NCI-H2081 (cell line): ENCODE data around the gene NADK2.

Experiments used
- DNase-seq, 2 experiments: peaks; one replicate each; lab custom pipeline; 2025; lab: John Stamatoyannopoulos, UW

The NADK2 gene

DNA sequence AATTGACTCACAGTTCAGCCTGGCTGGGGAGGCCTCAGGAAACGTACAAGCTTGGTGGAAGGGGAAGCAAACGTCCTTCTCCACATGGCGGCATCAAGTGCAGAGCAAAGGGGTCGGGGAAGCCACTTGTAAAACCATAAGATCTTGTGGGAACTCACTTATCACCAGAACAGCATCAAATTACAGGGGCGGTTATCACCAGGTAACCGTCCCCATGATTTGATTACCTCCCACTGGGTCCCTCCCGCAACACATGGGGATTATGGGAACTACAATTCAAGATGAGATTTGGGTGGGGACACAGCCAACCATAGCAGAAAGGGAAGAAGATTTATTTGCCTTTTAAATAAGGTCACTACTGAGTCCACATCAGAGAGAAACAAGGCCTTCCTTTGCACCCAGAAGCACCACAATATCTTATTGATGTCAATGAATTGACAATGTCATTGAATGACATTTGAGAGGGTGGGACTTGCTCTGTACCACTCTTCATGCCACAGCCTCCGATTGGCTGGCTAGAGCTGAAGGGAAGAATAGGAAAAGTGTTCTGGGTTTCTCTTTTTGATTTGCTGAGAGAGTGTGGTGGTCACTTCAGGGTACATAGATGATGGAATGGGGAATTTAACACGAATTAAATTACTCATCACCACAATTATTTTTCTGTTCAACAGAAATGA lies 78.8 kb downstream of the NADK2 start:
- DNase-seq, result no peak

DNA sequence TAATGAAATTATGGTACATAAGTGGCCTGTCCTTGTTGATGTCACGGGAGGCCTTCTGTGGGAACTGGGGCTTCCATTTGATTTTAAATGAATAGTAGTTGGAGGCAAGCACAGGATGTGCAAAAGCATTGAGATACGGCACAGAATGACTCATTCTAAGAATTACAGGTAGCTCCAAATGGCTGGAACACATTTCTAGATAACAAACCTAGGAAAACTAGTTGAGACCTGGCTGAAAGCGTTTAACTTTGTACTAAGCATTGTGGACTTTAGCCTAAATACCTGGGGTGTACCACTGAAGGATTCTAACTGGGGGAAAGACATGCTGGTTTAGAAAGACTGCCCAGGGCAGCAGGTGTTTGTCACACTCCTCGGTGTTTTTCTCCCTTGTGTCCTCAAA lies 80.4 kb downstream of the NADK2 start:
- DNase-seq, result no peak

DNA sequence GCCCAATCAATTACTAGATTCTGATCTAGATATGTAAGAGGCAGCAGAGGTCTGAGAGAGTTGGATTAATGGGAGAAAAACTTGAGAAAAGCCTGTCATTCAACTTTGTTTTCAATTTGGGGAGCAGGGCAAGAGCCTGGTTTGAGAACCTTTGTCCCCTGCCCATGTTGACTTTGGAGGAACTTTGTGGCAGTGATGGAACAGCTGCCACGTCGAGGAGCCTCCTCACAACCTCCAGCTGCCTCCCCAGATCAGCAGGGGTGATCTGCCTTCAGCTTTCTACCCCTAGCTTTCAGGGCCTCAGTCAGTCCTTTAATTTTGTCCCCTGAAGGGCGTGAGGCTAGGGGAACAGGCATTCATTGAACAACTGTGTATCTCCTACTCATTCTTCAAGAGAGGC lies 81.1 kb downstream of the NADK2 start:
- no peak for DNase-seq

DNA sequence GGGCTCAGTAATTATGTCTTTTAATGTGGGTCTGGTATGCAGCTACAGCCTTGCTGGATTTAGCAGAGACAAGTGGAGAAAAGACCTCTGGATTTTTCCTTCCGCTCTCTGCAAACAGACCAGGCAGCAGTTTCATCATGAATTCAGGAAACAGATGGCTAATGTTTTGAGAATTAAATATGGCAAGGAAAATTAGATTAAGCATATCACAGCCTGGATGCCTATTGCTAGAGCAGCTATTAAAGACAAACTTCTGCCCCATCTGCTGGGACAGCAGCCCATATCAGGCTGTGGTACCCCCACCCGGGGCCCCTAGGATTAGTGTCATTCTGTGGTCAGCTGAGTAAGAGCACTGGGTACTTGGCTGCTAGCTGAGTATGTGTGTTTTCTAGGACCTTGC lies 83.6 kb downstream of the NADK2 start:
- no peak for DNase-seq

DNA sequence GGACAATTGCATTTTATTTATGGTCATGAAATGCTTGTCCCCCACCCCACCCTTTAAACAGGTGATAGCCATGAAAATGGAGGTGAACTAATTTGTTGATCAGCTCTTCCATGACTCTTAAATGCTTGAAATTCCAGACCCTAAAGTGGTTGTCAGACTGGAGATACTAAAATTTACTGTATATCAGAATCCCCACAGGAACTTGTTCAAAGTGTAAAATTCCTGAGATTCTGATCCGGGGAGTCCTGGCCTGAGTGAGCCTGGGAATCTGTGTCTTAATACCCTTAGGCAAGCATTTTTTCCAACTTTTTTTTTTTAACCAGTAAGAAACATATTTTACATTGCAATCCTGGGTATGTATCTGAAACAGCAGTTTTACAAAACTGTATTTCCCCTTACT lies 85.1 kb downstream of the NADK2 start:
- DNase-seq, result no peak

DNA sequence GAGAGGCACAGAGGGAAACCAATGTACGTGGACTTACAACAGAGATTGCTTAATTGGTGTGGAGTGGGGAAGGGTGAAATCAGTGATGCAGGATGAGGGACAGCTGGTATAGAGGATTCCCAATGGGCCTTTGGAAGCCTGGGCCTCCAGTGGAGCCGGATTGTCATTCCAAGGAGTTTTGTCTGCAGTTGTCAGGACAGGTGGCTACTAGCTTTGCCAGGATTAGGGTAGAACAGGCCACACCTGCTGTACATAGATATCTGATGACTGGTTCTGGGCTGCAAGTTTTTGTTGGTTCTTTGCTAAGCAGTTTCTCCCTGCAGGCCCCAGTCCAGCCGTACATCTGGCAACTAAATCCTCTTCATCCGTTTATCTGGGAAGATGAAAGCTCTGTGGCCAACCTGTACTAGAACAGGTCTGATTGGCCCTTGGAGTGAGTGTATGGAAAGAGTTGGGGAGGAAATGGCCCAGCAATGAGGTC lies 85.6 kb downstream of the NADK2 start:
- DNase-seq, result no peak

DNA sequence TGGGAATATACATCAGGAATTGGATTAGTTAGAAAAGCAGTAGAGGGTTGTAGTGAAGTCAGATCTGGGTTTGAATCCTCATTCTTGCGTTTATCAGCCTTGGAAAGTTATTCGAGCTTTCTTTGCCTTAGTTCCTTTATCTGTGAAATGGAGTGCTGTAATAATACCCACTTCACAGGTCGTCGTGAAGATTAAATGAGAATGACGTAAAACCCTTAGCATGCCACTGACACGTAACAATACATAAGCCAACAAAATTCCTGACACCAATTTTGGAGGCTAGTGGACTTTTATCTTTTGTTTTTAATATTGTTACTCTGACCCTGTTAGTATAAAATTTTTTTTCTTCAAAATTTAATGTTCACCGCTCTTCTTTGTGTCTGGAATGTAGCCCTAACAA lies 86.4 kb downstream of the NADK2 start:
- no peak for DNase-seq

DNA sequence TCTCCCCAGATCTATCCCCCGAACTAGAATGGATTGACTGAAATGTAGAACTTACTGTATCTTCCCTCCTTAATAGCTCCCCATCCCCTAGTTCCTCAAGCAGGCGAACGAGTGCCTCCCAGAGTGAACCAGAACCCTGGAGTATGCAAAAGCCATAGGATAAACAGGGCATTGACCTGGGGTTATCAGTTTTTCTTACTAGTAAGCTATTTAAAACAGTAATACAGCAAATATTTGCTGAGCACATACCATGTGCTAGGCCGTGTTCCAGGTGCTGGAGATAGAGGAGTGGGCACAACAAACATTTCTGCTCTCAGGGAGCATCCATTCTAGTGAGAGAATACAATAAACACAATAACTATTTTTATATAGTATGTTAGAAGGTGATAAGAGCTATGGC lies 88.0 kb downstream of the NADK2 start:
- DNase-seq, result no peak

DNA sequence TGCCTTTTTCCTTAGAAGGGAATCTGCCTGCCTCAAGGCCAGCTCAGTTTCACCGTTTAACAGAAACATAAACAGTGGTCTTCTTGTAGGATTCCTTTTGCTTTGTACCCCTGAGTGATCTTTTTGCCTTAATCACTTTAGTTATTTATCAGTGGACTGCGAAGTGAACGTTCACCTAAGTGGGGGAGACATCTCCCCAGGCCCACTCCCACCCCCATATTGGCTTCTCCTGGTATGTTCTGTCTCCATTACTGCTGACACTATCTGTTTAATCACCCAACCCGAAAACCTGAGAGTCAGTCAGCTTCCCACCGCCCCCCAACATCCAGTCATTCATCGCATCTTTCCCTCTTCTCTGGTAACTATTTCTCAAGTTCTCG lies 88.4 kb downstream of the NADK2 start:
- no peak for DNase-seq

DNA sequence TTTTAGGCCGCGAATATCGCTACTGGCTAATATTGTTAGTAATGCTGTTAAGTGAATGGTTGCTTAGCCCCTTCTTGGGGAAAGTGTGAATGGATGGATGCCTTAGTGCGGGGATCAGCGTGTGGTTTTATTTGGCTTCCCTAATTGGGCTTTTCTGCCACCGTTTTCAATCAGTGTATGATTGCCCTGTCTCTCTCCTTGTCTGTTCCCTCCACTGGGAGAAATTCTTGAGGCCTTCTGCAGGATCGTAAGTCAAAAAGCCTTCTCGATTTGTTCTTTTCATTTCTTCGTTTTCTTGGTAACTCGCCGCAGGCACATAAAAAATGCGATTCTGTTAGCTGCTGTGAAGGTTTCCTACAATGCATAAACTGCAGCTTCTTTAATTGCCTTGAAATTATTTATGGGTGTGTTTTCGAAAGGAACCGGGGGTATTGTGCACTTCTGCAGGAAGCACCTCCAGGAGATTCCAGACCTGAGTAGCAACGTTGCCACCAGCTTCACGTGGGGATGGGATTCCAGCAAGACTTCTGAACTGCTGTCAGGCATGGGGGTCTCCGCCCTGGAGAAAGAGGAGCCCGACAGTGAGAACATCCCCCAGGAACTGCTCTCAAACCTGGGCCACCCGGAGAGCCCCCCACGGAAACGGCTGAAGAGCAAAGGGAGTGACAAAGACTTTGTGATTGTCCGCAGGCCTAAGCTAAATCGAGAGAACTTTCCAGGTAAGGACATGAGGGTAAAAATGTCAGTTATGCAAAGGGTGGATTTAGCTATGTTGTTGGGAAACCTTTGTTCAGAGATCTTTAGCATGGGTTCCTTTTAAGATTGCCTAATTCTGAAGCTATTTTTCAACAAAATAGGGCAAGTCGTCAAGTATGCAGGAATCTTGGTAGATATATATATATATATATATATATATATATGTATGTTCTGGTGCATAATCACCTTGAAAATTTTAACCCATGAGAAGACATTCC lies 89.1 kb downstream of the NADK2 start:
- peak; percentile 47 to 63 for DNase-seq

DNA sequence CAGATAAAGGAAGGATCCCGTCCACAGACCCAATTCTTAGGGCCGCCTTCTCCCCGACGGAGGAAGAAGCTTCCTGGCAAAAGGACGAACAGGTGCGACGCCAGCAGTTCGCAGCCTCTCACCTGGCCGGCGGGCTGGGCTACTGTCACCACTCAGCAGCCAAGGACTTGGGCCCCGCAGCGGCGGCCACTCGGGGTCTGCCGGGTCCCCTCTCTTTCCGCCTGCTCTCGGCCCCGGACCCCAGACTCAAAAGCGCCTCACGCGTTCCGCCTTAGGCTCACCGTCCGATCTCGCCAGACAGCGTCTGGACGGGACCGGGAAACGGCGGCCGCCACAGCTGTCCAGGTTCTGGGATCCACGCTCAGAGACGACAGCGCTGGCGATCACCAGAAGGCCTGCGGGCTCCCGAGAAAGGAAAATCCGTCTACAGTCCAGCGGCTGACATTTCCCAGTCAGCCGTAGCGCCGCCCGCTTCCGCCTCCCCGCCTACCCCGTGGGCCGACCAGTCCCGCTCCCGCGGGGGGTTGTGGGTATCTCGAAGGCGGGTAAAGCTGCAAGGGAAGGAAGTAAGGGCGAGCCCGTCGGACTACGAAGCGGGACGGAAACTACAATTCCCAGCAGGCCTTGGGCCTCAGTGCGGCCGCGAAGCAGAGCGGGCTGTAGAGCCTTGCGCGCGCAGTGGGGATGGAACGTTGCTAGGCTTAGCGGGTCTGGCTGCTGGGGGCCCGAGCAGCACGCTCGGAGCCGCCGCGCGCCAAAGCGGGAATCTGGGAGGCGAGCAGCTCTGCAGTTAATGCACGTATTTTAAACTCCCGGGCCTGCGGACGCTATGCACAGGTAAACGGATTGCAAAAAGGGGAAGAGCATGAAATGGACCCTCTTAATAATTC lies 90.0 kb downstream of the NADK2 start, which contains the start of the genes LMBRD2 and SKP2:
Gene LMBRD2 (minus strand): TSS at position 454 of the 890 bp plus-strand sequence. CDS start 8,538 bp downstream, outside the sequence.
Gene SKP2 (plus strand): TSS at position 678 of the 890 bp plus-strand sequence. CDS start 152 bp downstream, at position 830.
- DNase-seq, result peak; percentile 100

DNA sequence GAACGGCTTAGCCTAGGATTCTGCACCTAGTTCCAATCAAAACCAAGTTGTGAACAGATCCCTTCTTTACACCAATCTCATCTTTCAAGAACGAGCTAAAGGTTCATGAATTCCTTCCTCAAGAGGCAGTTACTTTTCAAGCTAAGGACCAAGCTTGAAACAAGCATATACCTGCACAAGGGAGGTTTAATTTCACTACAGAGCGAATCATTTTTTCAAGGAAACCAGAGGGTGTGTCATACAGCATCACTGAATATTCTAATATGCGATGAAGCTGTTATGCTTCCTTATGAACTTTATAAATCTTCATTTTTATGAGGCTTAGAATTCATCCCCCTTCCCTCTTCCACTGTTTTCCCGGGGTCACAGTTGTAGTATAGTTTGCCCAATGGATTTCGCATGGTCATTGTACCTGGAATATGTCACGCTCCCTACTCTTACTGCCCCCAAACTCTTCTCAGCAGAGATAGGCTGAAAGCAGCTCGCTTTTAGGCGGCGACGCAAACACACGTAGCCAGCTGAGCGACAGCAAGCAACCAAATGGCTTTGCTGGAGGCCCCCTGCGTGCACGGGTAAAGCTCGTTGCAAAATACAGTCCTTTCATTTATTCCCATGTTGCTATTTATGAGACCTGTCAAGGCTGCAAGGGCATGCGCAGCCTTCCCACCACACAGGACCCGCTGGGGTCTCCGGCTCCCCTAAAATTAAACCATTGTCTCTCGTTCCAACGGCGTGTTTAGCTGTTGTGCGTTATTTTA lies 90.9 kb downstream of the NADK2 start:
- peak; percentile 85 to 94 for DNase-seq

DNA sequence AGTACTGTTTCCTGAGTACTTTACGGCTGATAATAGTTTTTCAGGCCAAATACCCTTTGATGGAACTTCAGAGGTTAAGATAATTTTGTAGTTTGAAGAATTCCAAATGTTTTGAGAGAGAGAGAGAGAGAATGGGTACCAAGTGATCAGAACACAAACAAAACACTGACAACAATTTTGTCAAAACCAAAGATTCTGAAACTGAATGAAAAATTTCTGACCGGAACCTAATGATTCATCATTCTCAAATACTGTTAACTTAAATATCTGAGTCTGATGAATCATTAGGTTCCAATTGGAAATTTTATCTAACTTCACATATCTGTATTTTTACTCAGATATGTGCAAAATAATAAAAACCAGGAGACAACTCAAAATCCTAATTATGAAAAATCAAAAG lies 94.0 kb downstream of the NADK2 start:
- no peak for DNase-seq

DNA sequence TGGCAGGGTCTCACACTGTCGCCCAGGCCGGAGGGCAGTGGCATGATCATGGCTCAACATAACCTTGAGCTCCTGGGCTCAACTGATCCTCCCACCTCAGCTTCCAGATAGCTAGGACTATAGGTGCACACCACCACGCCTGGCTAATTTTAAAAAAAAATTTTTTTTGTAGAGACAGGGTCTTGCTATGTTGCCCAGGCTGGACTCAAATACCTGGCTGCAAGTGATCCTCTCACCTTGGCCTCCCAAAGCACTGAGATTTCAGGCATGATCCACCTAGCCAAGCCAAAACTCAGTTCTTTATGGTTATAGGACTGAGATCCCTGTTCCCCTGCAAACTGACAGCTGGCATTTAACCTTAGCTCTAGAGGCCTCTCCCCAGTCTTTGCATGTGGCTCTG lies 95.3 kb downstream of the NADK2 start:
- DNase-seq, result no peak

DNA sequence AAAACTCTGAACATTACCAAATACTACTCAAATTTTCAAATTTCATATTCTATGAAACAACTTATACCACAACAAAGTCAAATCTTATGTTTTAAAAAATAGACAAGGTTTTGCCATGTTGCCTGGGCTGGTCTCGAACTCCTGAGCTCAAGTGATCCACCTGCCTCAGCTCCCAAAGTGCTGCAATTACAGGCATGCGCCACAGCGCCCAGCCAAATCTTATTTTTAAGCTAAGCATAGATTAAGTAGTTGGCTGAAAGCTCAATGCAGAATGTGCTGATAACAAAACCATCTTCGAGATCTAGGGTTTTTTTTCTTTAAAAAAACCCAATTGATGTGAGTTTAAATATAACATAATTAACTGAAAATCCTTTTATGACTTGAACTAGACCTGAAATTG lies 96.4 kb downstream of the NADK2 start:
- DNase-seq, result no peak
